Hepatocyte (in vitro differentiated cells): Measurements from ENCODE around the gene CAMSAP1.

Experiments used
- EZH2phosphoT487 ChIP-seq: fragments of 200-600 bp; sonication (generic); IDR thresholded peaks from one replicate; pipeline ENCODE4 v1.6.1; 2018; ENCODE audit warnings: antibody characterized with exemption, mild to moderate bottlenecking, low read depth, moderate library complexity; ENCODE audit not compliant: unreplicated experiment, severe bottlenecking
- TF ChIP-seq, protein P1 (sequence below): fragments of 200-600 bp; sonication (generic); IDR thresholded peaks from 2 replicates; pipeline ENCODE4 v1.5.1; 2016; ENCODE audit warnings: antibody characterized with exemption, mild to moderate bottlenecking; ENCODE audit not compliant: poor library complexity

DNA sequence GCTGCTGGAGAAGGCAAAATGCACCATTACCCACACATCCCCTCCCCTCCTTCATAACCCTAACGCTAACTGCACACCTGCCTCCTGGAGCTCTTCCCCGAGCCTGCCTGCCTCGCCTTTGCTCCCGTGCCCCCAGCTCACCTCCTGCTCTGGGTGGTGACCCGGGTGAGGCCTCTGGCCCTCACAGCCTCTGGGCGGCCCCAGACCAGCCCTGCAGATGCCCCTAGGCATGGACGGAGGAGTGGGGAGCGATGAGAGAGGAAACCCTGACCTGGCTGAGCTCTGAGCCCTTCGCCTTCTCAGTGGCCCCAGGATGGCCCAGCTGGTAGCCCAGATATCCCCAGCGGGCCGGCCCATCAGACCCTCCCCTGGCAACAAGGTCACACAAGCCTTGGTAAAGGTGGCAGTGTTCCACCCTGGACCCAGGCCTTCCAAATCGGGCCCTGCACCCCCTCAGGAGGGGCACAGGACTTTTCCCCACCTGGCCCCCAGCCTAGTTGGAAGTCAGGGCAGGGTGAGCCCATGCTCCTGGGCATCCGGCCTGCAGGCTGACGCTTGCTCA lies 14.5 kb upstream of the CAMSAP1 start:
- TF ChIP-seq, protein P1, sequence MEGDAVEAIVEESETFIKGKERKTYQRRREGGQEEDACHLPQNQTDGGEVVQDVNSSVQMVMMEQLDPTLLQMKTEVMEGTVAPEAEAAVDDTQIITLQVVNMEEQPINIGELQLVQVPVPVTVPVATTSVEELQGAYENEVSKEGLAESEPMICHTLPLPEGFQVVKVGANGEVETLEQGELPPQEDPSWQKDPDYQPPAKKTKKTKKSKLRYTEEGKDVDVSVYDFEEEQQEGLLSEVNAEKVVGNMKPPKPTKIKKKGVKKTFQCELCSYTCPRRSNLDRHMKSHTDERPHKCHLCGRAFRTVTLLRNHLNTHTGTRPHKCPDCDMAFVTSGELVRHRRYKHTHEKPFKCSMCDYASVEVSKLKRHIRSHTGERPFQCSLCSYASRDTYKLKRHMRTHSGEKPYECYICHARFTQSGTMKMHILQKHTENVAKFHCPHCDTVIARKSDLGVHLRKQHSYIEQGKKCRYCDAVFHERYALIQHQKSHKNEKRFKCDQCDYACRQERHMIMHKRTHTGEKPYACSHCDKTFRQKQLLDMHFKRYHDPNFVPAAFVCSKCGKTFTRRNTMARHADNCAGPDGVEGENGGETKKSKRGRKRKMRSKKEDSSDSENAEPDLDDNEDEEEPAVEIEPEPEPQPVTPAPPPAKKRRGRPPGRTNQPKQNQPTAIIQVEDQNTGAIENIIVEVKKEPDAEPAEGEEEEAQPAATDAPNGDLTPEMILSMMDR: no peak
- no peak for TF ChIP-seq EZH2phosphoT487
